GM12878 (cell line): Measurements from ENCODE around the gene ASRGL1. TPM values are rescaled to one million over a fixed set of nuclear protein-coding genes. Genes with fewer than 3 reads are reported as not detected.

Experiments used
- ATAC-seq: fragments of 200-7000 bp; cut with Tn5 transposase; 3 replicates; pipeline ENCODE4 v1.9.1; 2020; ENCODE audit warnings: mild to moderate bottlenecking, moderate library complexity
- BruUV-seq: library from RNA; stranded (reverse); fragments of 400-500 nt; replicated peaks from 2 replicates; lab custom pipeline; 2021; lab: Mats Ljungman, UMichigan
- CTCF ChIA-PET: fragments of 300-600 bp; sonication (Branson Sonifier 250); formaldehyde crosslinking; extraction: SDS; loops from one replicate; lab custom pipeline; 2021; ENCODE audit warnings: inconsistent platforms; lab: Yijun Ruan, JAX
- POLR2A ChIA-PET: fragments of 350-600 bp; formaldehyde crosslinking; extraction: SDS; loops from one replicate; lab custom pipeline; 2021; ENCODE audit warnings: inconsistent platforms; lab: Charles Lee
- RAD21 ChIA-PET: fragments of 300-600 bp; sonication (Branson Sonifier 250); formaldehyde crosslinking; loops from one replicate; lab custom pipeline; 2023; ENCODE audit warnings: antibody characterized with exemption; ENCODE audit not compliant: unreplicated experiment; lab: Charles Lee
- SMC1A ChIA-PET: fragments of 300-600 bp; sonication (Branson Sonifier 250); formaldehyde crosslinking; loops from one replicate; lab custom pipeline; 2023; ENCODE audit not compliant: unreplicated experiment, uncharacterized antibody; lab: Charles Lee
- DNase-seq: peaks from one replicate; pipeline ENCODE4 v3.0.0-alpha.2; 2011; ENCODE audit warnings: low read depth, low spot score
- FAIRE-seq: peaks from 3 replicates; lab custom pipeline; 2011; peaks lifted over from hg19 to GRCh38; lab: Jason Lieb, UNC
- H2AFZ ChIP-seq: 2 replicates; pipeline ENCODE4 v1.6.0; 2011; ENCODE audit warnings: low read depth, low read length, control low read depth; ENCODE audit not compliant: control insufficient read depth
- H3K27ac ChIP-seq: 2 replicates; pipeline ENCODE4 v1.5.1; 2011; ENCODE audit warnings: control low read depth; ENCODE audit not compliant: control insufficient read depth, insufficient read depth
- H3K27me3 ChIP-seq, 2 experiments: replicated peaks in 1 of 2; 2 replicates each; pipeline versions ENCODE4 v1.6.0 to v1.6.1; 2011; ENCODE audit warnings: low read length in 1 of 2; ENCODE audit not compliant: control insufficient read depth in 2 of 2, insufficient read depth in 2 of 2
- H3K36me3 ChIP-seq, 2 experiments: 2 replicates each; pipeline ENCODE4 v1.5.1; 2011; ENCODE audit warnings: low read length in 1 of 2; ENCODE audit not compliant: control insufficient read depth in 2 of 2, insufficient read depth in 2 of 2
- H3K4me1 ChIP-seq: 2 replicates; pipeline ENCODE4 v1.6.1; 2011; ENCODE audit warnings: mild to moderate bottlenecking, low read length, moderate library complexity, mixed read lengths; ENCODE audit not compliant: control insufficient read depth, insufficient read depth
- H3K4me2 ChIP-seq: 2 replicates; pipeline ENCODE4 v1.6.0; 2011; ENCODE audit warnings: control low read depth; ENCODE audit not compliant: control insufficient read depth, insufficient read depth
- H3K4me3 ChIP-seq: fragments of 200-600 bp; sonication (generic); 2 replicates; pipeline ENCODE4 v1.5.1; 2016
- H3K79me2 ChIP-seq: 2 replicates; pipeline ENCODE4 v1.6.0; 2011; ENCODE audit warnings: low read length; ENCODE audit not compliant: control insufficient read depth, insufficient read depth
- H3K9ac ChIP-seq: 2 replicates; pipeline ENCODE4 v1.8.0; 2011; ENCODE audit warnings: low read length, control low read depth, mixed read lengths; ENCODE audit not compliant: control insufficient read depth, insufficient read depth
- H3K9me3 ChIP-seq: replicated peaks from 3 replicates; pipeline ENCODE4 v1.5.1; 2011; ENCODE audit warnings: mild to moderate bottlenecking, low read length; ENCODE audit not compliant: control insufficient read depth, insufficient read depth
- H4K20me1 ChIP-seq: 2 replicates; pipeline ENCODE4 v1.6.0; 2011; ENCODE audit not compliant: control insufficient read depth, insufficient read depth
- ATF3 ChIP-seq: IDR thresholded peaks from 2 replicates; pipeline ENCODE4 v1.6.1; 2011; ENCODE audit warnings: low read depth, mild to moderate bottlenecking, low read length, moderate library complexity, borderline replicate concordance; ENCODE audit errors: extremely low read depth
- BACH1 ChIP-seq: fragments of 450-650 bp; IDR thresholded peaks from 2 replicates; pipeline ENCODE4 v1.6.1; 2017; ENCODE audit warnings: mild to moderate bottlenecking, borderline replicate concordance
- CEBPB ChIP-seq, 2 experiments: fragments of 150-350 bp in 1 of 2; IDR thresholded peaks; 2 replicates each; pipeline ENCODE4 v1.6.1; 2012 to 2014; ENCODE audit warnings: low read depth in 2 of 2, low read length in 2 of 2, borderline replicate concordance in 1 of 2, inconsistent platforms in 1 of 2
- HSF1 ChIP-seq: fragments of 150-350 bp; IDR thresholded peaks from 2 replicates; pipeline ENCODE4 v1.6.1; 2014; ENCODE audit warnings: mild to moderate bottlenecking, low read depth, low read length
- IRF5 ChIP-seq: fragments of 450-650 bp; IDR thresholded peaks from 2 replicates; pipeline ENCODE4 v1.6.1; 2017; ENCODE audit warnings: borderline replicate concordance
- JUND ChIP-seq: IDR thresholded peaks from 2 replicates; pipeline ENCODE4 v1.6.1; 2012; ENCODE audit warnings: low read depth, mild to moderate bottlenecking, low read length, improper control_type of control experiment, moderate library complexity
- MYC ChIP-seq: IDR thresholded peaks from 2 replicates; pipeline ENCODE4 v1.6.1; 2011; ENCODE audit warnings: mild to moderate bottlenecking, low read length, moderate library complexity, inconsistent platforms; ENCODE audit not compliant: insufficient read depth, insufficient replicate concordance, insufficient read length, severe bottlenecking
- POLR2AphosphoS5 ChIP-seq: IDR thresholded peaks from 2 replicates; pipeline ENCODE4 v1.6.1; 2011; ENCODE audit warnings: mild to moderate bottlenecking, low read length, inconsistent platforms
- REST ChIP-seq: IDR thresholded peaks from 2 replicates; pipeline ENCODE4 v1.6.1; 2012; ENCODE audit warnings: mild to moderate bottlenecking, low read depth, low read length
- SKIL ChIP-seq: fragments of 450-650 bp; IDR thresholded peaks from 2 replicates; pipeline ENCODE4 v1.6.1; 2017; ENCODE audit warnings: mild to moderate bottlenecking, low read depth, inconsistent platforms; ENCODE audit not compliant: poor library complexity, severe bottlenecking
- SPI1 ChIP-seq: IDR thresholded peaks from 2 replicates; pipeline ENCODE4 v1.6.1; 2011; ENCODE audit warnings: low read depth, mild to moderate bottlenecking, low read length, moderate library complexity, borderline replicate concordance; ENCODE audit not compliant: insufficient read depth
- WRNIP1 ChIP-seq: IDR thresholded peaks from 2 replicates; pipeline ENCODE4 v1.6.1; 2011; ENCODE audit warnings: low read depth, low read length, improper control_type of control experiment, borderline replicate concordance
- WGBS: methylation state at CpG from one replicate; pipeline ENCODE4 v1.1.6; 2016; ENCODE audit warnings: low lambda C conversion rate; ENCODE audit not compliant: insufficient replicate concordance, insufficient coverage; ENCODE audit errors: missing lambda C conversion rate; 5-methylcytosine and 5-hydroxymethylcytosine counted together
- in situ Hi-C: fragments of 300-500 bp; cut with MboI; formaldehyde crosslinking; loops from 9 replicates; pipeline ENCODE4 v1.14.3; 2018; ENCODE audit warnings: mixed read lengths
- intact Hi-C: fragments of 100-400 bp; cut with micrococcal nuclease; formaldehyde crosslinking; loops from one replicate; pipeline ENCODE4 v1.14.2; 2022; ENCODE audit not compliant: unreplicated experiment
- polyA plus RNA-seq, 11 experiments: library from polyadenylated mRNA; depleted of rRNA in 4 of 11; unstranded in 6 of 11; stranded (reverse) in 5 of 11; fragments of >200 nt; fragmentation: Nextera tagmentation in 4 of 11; fragmentation: Illumina TruSeq in 1 of 11; extraction: Ambion mirVana in 4 of 11; extraction: Trizol in 1 of 11; gene quantifications; 1 replicate in 1 of 11; 2 replicates in 10 of 11; pipeline versions ENCODE4 v1.2.1 to v1.2.3, GENCODE V29; 2011 to 2016; ENCODE audit warnings: inconsistent platforms in 2 of 11, missing spikeins in 2 of 11, low read depth in 1 of 11
- total RNA-seq, 4 experiments: library from RNA; depleted of rRNA in 3 of 4; stranded (reverse); fragments of >200 nt in 3 of 4; fragmentation: Illumina TruSeq in 1 of 4; extraction: Trizol in 1 of 4; gene quantifications; 2 replicates each; pipeline versions ENCODE4 v1.2.1 to v1.2.3, GENCODE V29; 2013 to 2021

Gene ASRGL1
- total and polyA plus RNA-seq, 10 of the 15 experiments (the other 5 are each of a cell fraction or from before 2014, with no cell fraction given): 0.97 to 24.5 (median 4.8) TPM

- SMC1A ChIA-PET: interaction anchor here (6.9 to 7.4 kb wide), 2 partner anchors 119 to 136 kb away, joined by 94 to 116 read pairs; no protein-coding TSS in a partner anchor
- WGBS: 54% methylated on average over 4 of the region's 4 CpGs
Observed at GRCh38 chr11:62423012-62423411, 85.8 kb downstream of the ASRGL1 start.

More at GRCh38 chr11:62423012-62423411, 85.8 kb downstream of the ASRGL1 start:
- Histone ChIP-seq H3K79me2 (no peaks in the 10 kb centered on the region), H3K27ac (no peak overlapping the region), H3K27me3 (no peaks in the 10 kb centered on the region; a peak in 1 of 4 replicates), H3K9me3 (no peaks in the 10 kb centered on the region), H3K36me3 (no peaks in the 10 kb centered on the region), H4K20me1 (no peaks in the 10 kb centered on the region), H3K4me2 (no peak overlapping the region), H2AFZ (no peak overlapping the region), H3K4me3 (no peak overlapping the region), H3K9ac (no peak overlapping the region), H3K4me1 (peaks cover 6% of the 10 kb centered on the region)
- CTCF ChIA-PET: interaction anchor here (0.8 to 12.5 kb wide), 6 partner anchors 28 to 142 kb away, joined by 3 to 280 read pairs (median 6); no protein-coding TSS in a partner anchor
- in situ Hi-C loops: loop anchor here (10.0 kb wide), 3 partner anchors 132 to 442 kb away; no protein-coding TSS in a partner anchor
- POLR2A ChIA-PET: no interaction called here
- intact Hi-C loops: loop anchor here (10.0 kb wide), 1 partner anchor 442 kb away; no protein-coding TSS in a partner anchor
- TF ChIP-seq BACH1 (no peak), SKIL (no peak), CEBPB (IDR thresholded peaks at IDR 0.05; ENCODE audit: borderline replicate concordance in 1 of 2, low read depth in 2 of 2, low read length in 2 of 2) (no peak), IRF5 (no peak), JUND (no peak), REST (no peak), POLR2AphosphoS5 (no peak), HSF1 (no peak), SPI1 (no peak), WRNIP1 (no peak), MYC (no peak), ATF3 (no peak)
- ATAC-seq (no peak), FAIRE-seq (no peak), DNase-seq (no peak)
- RAD21 ChIA-PET: interaction anchor here (0.8 to 2.9 kb wide), 3 partner anchors 28 to 119 kb away, joined by 3 to 146 read pairs (median 3); no protein-coding TSS in a partner anchor
- BruUV-seq: no TSS peak
